ENCODE data around the gene SHE. TPM values are rescaled to one million over a fixed set of nuclear protein-coding genes. Genes with fewer than 3 reads are reported as not detected.
"Not testable (repeated sequence)": the region's sequence is repeated elsewhere in the genome, so short reads cannot be mapped to it uniquely, and the experiment has no call there.

SHE gene
- total RNA-seq, 3 donors from 2014 or later (not counting 1 experiment from before 2014, with no cell fraction given): 0.10 to 0.14 TPM; not detected in 1

DNA sequence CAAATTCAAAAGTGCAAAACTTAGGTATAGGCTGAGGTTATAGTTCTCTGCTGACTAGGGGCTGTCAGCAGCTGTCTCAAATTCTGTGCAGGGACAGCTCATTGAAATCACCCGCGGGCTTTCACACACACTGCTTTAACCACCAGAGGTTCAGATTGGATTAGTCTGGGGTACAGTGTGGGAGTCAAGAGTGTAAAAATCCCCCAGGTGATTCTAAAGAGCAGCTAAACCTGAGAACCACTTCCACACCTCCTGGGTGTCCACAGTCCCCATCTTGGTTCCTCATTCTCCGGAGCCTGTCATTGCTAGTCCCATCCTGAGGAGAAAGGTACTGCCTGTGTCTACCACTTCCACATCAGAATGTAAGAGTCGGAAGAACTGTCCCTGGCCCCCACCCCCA, 10.1 kb downstream of the SHE start:
- H3K4me1 Mint-ChIP-seq: peaks cover 20 to 40% of the 10 kb centered on the region in 2 donors
- intact Hi-C loops (cut with micrococcal nuclease): no loop called here
- no peaks in the 10 kb centered on the region for H3K36me3 Mint-ChIP-seq
- H3K4me1 ChIP-seq (ENCODE audit: control insufficient read depth, insufficient read depth, low read length): peaks cover 35% of the 10 kb centered on the region
- no peak overlapping the region for H3K4me3 ChIP-seq (ENCODE audit: low read length)
- DNase-seq: no peak
- peak overlapping the region; percentile 76 to 79 for H3K27ac Mint-ChIP-seq
- 34% methylated on average over 2 of the region's 4 CpGs for WGBS (ENCODE audit: insufficient coverage)
- no peaks in the 10 kb centered on the region for H3K27me3 Mint-ChIP-seq (ENCODE audit: low read depth in 2 of 2)
- H3K36me3 ChIP-seq (ENCODE audit: control insufficient read depth, insufficient read depth, low read length): no peaks in the 10 kb centered on the region
- peak in 1 of 3 donors; percentile 58 for ATAC-seq
- no peaks in the 10 kb centered on the region for H3K9me3 Mint-ChIP-seq
- H3K9me3 ChIP-seq (ENCODE audit: control insufficient read depth, insufficient read depth, low read length): no peaks in the 10 kb centered on the region
- no peaks in the 10 kb centered on the region for H3K27me3 ChIP-seq (ENCODE audit: control insufficient read depth, insufficient read depth, low read length)
- TF ChIP-seq, protein P1, sequence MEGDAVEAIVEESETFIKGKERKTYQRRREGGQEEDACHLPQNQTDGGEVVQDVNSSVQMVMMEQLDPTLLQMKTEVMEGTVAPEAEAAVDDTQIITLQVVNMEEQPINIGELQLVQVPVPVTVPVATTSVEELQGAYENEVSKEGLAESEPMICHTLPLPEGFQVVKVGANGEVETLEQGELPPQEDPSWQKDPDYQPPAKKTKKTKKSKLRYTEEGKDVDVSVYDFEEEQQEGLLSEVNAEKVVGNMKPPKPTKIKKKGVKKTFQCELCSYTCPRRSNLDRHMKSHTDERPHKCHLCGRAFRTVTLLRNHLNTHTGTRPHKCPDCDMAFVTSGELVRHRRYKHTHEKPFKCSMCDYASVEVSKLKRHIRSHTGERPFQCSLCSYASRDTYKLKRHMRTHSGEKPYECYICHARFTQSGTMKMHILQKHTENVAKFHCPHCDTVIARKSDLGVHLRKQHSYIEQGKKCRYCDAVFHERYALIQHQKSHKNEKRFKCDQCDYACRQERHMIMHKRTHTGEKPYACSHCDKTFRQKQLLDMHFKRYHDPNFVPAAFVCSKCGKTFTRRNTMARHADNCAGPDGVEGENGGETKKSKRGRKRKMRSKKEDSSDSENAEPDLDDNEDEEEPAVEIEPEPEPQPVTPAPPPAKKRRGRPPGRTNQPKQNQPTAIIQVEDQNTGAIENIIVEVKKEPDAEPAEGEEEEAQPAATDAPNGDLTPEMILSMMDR (IDR thresholded peaks at IDR 0.05): no peak
- H3K4me3 Mint-ChIP-seq: no peak overlapping the region
- H3K27ac ChIP-seq (ENCODE audit: low read length): peak overlapping the region; percentile 34

DNA sequence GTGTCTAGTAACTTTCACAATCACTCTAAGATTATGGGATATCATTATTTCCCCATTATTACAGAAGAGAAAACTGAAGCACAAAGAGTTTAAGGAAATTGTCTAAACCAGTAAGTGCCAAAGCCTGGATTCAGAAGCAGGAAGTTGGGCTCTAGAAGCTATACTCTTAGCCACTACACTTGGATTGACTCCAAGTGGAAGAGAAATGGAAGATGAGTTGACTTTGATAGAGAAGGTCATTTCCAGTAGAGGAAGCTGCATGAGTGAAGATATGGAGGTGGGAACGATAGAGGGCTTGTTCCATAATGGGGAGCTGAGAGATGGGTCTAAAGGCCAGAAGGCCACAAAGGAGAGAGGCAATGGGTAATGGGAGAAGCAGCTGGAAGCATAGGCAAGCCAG, 11.9 kb downstream of the SHE start:
- DNase-seq (no peak), ATAC-seq (no peak)
- Mint-ChIP-seq H3K4me1 (peaks cover 20 to 31% of the 10 kb centered on the region in 2 donors), H3K4me3 (no peak overlapping the region), H3K27ac (peak overlapping the region in 1 of 2 donors; percentile 1), H3K27me3 (ENCODE audit: low read depth in 2 of 2) (no peaks in the 10 kb centered on the region), H3K9me3 (no peaks in the 10 kb centered on the region), H3K36me3 (no peaks in the 10 kb centered on the region)
- H3K4me1 ChIP-seq (ENCODE audit: control insufficient read depth, insufficient read depth, low read length): peaks cover 29% of the 10 kb centered on the region
- intact Hi-C loops (cut with micrococcal nuclease): no loop called here
- H3K27me3 ChIP-seq (ENCODE audit: control insufficient read depth, insufficient read depth, low read length): no peaks in the 10 kb centered on the region
- H3K4me3 ChIP-seq (ENCODE audit: low read length): no peak overlapping the region
- TF ChIP-seq, protein P1 (IDR thresholded peaks at IDR 0.05): no peak
- H3K9me3 ChIP-seq (ENCODE audit: control insufficient read depth, insufficient read depth, low read length): no peaks in the 10 kb centered on the region
- H3K27ac ChIP-seq (ENCODE audit: low read length): no peak overlapping the region
- H3K36me3 ChIP-seq (ENCODE audit: control insufficient read depth, insufficient read depth, low read length): no peaks in the 10 kb centered on the region
- WGBS (ENCODE audit: insufficient coverage): 50% methylated on average over 1 of the region's 1 CpG

DNA sequence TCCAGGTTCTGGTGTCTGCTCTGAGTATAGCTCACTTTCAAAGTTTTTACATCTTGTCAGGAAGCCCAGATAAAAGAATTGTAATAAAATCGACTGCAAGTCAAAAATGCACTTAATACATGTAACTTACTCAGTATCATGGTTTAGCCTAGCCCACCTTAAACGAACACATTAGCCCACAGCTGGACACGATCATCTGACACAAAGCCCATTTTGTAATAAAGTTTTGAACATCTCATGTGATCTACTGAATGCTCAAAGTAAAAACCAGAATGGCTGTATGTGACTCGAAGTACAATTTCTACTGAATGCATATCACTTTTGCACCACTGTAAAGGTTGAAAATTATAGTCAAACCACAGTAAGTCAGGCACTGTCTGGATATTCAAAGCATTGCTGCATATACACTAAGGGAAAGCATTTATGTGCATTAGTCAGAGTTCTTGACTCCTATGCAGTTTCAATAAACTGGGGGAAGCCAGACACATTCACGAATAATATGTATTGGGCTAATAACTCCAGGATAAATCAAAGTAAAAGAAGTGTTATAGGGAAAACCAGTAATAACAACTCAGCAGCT, 12.4 kb downstream of the SHE start:
- H3K27me3 ChIP-seq (ENCODE audit: control insufficient read depth, insufficient read depth, low read length): no peaks in the 10 kb centered on the region
- TF ChIP-seq, protein P1 (IDR thresholded peaks at IDR 0.05): no peak
- Mint-ChIP-seq H3K36me3 (no peaks in the 10 kb centered on the region), H3K27ac (no peak overlapping the region), H3K9me3 (no peaks in the 10 kb centered on the region), H3K4me3 (no peak overlapping the region), H3K27me3 (ENCODE audit: low read depth in 2 of 2) (no peaks in the 10 kb centered on the region), H3K4me1 (peaks cover 20 to 31% of the 10 kb centered on the region in 2 donors)
- no peaks in the 10 kb centered on the region for H3K9me3 ChIP-seq (ENCODE audit: control insufficient read depth, insufficient read depth, low read length)
- no peak overlapping the region for H3K27ac ChIP-seq (ENCODE audit: low read length)
- H3K36me3 ChIP-seq (ENCODE audit: control insufficient read depth, insufficient read depth, low read length): no peaks in the 10 kb centered on the region
- no peak overlapping the region for H3K4me3 ChIP-seq (ENCODE audit: low read length)
- ATAC-seq (no peak), DNase-seq (no peak)
- 73% methylated on average over 5 of the region's 5 CpGs for WGBS (ENCODE audit: insufficient coverage)
- intact Hi-C loops (cut with micrococcal nuclease): no loop called here
- H3K4me1 ChIP-seq (ENCODE audit: control insufficient read depth, insufficient read depth, low read length): peaks cover 28% of the 10 kb centered on the region

DNA sequence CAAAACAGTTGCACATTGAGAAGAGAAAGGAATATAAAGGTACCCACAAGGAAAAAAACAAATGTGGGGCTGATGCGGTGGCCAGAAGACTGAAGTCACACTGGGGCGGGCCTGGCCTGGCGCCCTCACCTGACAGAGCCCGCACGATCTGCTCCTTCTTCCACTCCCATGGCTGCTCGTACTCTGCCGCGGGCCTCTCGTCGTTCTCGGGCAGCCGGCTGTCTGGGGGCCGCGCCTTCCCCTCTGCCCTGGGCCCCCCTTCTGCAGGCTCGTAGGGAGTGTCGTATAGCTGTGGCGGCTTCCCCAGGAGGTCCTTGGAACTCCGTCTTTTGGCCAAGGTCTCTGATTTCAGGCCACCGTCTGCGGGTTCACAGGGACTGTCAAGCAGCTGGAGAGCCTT, 13.3 kb downstream of the SHE start:
- no peak overlapping the region for H3K27ac ChIP-seq (ENCODE audit: low read length)
- no peak overlapping the region for H3K4me3 ChIP-seq (ENCODE audit: low read length)
- intact Hi-C loops (cut with micrococcal nuclease): no loop called here
- Mint-ChIP-seq H3K4me1 (peaks cover 17 to 29% of the 10 kb centered on the region in 2 donors), H3K27me3 (ENCODE audit: low read depth in 2 of 2) (no peaks in the 10 kb centered on the region), H3K9me3 (no peaks in the 10 kb centered on the region), H3K27ac (no peak overlapping the region), H3K4me3 (no peak overlapping the region), H3K36me3 (no peaks in the 10 kb centered on the region)
- no peaks in the 10 kb centered on the region for H3K36me3 ChIP-seq (ENCODE audit: control insufficient read depth, insufficient read depth, low read length)
- WGBS (ENCODE audit: insufficient coverage): 97% methylated on average over 20 of the region's 20 CpGs
- H3K27me3 ChIP-seq (ENCODE audit: control insufficient read depth, insufficient read depth, low read length): no peaks in the 10 kb centered on the region
- H3K9me3 ChIP-seq (ENCODE audit: control insufficient read depth, insufficient read depth, low read length): no peaks in the 10 kb centered on the region
- no peak for DNase-seq
- ATAC-seq: no peak
- peaks cover 23% of the 10 kb centered on the region for H3K4me1 ChIP-seq (ENCODE audit: control insufficient read depth, insufficient read depth, low read length)
- TF ChIP-seq, protein P1 (IDR thresholded peaks at IDR 0.05): no peak

DNA sequence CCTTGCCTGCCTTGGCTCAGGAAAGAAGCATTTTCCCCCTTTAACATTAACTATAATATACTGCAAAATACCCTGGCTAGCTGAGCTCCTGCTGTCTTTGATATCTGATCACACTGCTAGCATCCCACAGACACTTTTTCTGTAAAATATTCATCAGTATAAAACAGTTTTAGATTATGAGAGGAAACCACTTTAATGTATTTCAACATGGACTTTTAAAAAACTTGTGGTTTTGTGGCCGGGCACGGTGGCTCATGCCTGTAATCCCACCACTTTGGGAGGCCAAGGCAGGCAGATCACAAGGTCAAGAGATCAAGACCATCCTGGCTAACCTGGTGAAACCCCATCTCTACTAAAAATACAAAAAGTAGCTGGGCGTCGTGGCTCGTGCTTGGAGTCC, 15.5 kb downstream of the SHE start:
- H3K9me3 Mint-ChIP-seq; H3K4me1 ChIP-seq (ENCODE audit: control insufficient read depth, insufficient read depth, low read length); H3K4me3 Mint-ChIP-seq; H3K27me3 ChIP-seq (ENCODE audit: control insufficient read depth, insufficient read depth, low read length); ATAC-seq; H3K4me3 ChIP-seq (ENCODE audit: low read length); H3K27ac ChIP-seq (ENCODE audit: low read length); DNase-seq; H3K36me3 Mint-ChIP-seq; H3K9me3 ChIP-seq (ENCODE audit: control insufficient read depth, insufficient read depth, low read length); H3K27ac Mint-ChIP-seq; intact Hi-C loops (cut with micrococcal nuclease); H3K36me3 ChIP-seq (ENCODE audit: control insufficient read depth, insufficient read depth, low read length); H3K4me1 Mint-ChIP-seq; H3K27me3 Mint-ChIP-seq (ENCODE audit: low read depth in 2 of 2): not testable (repeated sequence)
- WGBS (ENCODE audit: insufficient coverage): 37% methylated on average over 5 of the region's 5 CpGs

Data from natural killer cell (primary cell).